Measurements from ENCODE around the gene SLC6A6. TPM values are rescaled to one million over a fixed set of nuclear protein-coding genes. Genes with fewer than 3 reads are reported as not detected.

SLC6A6 gene
- 3.8 and 4.1 TPM in 2 replicates for total RNA-seq

DNA sequence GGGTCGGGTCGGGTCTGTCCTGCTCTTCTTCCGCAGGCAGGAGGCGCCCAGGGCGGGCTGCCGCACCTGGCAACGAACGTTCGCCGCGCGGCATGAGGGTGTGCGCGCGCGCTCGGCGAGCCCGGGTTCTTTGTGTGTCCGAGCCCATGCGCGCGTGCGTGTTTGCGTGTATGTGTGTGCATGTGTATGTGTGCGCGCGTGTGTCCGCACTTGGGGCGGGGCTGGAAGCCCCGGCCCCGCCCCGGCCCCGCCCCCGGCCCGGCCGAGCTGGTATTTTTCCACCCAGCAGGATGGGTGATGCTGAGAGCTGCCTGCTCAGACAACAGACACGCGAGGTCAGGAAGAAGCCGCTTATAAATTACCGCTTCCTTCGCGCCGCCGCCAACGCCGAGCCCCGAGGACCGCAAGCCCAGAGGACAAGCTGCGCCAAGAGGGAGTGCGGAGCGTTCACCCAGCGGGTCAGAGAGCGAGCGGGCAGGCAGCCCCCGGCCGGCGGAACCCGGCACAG is at the start of gene SLC6A6:
SLC6A6 (plus strand) TSS at position 303 of the 508 bp plus-strand sequence. CDS start 41,029 bp downstream, outside the sequence.
- no peaks in the 10 kb centered on the region for H3K27me3 ChIP-seq (ENCODE audit: control insufficient read depth, insufficient read depth, low read length)
- no peaks in the 10 kb centered on the region for H3K36me3 ChIP-seq (ENCODE audit: control insufficient read depth, insufficient read depth, low read length)

DNA sequence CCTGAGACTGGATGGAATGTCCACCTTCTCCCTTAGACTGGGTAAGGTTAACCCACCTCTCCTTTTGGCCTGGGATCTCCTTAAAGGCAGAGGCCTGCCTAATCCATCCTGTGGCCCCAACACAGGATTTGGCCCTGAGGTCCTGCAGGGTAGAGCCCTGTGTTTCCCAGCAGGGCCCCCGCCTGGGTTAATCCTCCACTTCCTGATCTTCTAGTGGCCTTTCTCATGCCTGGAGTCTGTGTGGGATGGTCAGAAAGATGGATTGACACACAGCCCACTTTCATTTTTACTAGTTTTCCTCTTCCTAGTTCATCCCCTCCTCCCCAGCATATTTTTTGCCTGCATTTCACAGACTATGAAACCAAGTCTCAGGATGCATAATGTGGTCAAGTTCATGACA is 48.9 kb upstream of the SLC6A6 start:
- H3K4me3 ChIP-seq (ENCODE audit: low read depth, low read length) = no peak overlapping the region
- TF ChIP-seq, protein P1, sequence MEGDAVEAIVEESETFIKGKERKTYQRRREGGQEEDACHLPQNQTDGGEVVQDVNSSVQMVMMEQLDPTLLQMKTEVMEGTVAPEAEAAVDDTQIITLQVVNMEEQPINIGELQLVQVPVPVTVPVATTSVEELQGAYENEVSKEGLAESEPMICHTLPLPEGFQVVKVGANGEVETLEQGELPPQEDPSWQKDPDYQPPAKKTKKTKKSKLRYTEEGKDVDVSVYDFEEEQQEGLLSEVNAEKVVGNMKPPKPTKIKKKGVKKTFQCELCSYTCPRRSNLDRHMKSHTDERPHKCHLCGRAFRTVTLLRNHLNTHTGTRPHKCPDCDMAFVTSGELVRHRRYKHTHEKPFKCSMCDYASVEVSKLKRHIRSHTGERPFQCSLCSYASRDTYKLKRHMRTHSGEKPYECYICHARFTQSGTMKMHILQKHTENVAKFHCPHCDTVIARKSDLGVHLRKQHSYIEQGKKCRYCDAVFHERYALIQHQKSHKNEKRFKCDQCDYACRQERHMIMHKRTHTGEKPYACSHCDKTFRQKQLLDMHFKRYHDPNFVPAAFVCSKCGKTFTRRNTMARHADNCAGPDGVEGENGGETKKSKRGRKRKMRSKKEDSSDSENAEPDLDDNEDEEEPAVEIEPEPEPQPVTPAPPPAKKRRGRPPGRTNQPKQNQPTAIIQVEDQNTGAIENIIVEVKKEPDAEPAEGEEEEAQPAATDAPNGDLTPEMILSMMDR (IDR thresholded peaks at IDR 0.05; ENCODE audit: insufficient read depth, low read length, poor library complexity, severe bottlenecking) = no peak
- peaks cover 23% of the 10 kb centered on the region for H3K27me3 ChIP-seq (ENCODE audit: control insufficient read depth, insufficient read depth, low read length)
- DNase-seq (ENCODE audit: low read depth) = no peak
- H3K36me3 ChIP-seq (ENCODE audit: control insufficient read depth, insufficient read depth, low read length) = no peaks in the 10 kb centered on the region

More for the DNA sequence above, at the start of gene SLC6A6:
- peak; percentile 68 for DNase-seq (ENCODE audit: low read depth)
- TF ChIP-seq, protein P1 (IDR thresholded peaks at IDR 0.05; ENCODE audit: insufficient read depth, low read length, poor library complexity, severe bottlenecking) = peak; percentile 45
- H3K4me3 ChIP-seq (ENCODE audit: low read depth, low read length) = peak within 1 kb of the TSS; percentile 94

DNA sequence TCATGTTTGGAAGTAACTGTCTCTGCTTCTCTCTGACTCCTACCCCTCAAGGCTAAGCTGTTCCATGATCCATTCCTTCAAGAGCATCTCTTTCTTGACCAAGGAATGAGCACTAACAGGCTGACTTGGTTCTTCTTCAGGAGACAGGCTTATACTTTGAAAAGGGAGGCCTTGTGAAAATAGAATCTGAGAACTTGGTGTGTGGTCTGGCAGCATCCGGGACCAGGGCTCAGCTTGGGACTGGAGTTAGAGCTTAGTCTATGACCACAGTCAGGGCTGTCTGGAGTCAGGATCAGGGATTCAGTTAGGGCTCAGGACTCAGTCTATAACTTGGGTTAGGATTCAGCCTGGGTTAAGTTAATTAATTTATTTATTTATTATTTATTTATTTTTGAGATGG is 44.9 kb upstream of the SLC6A6 start:
- Histone ChIP-seq H3K27me3 (ENCODE audit: control insufficient read depth, insufficient read depth, low read length) (peaks cover 22% of the 10 kb centered on the region), H3K4me3 (ENCODE audit: low read depth, low read length) (no peak overlapping the region), H3K36me3 (ENCODE audit: control insufficient read depth, insufficient read depth, low read length) (no peaks in the 10 kb centered on the region)
- TF ChIP-seq, protein P1 (IDR thresholded peaks at IDR 0.05; ENCODE audit: insufficient read depth, low read length, poor library complexity, severe bottlenecking) = no peak
- DNase-seq (ENCODE audit: low read depth) = no peak

DNA sequence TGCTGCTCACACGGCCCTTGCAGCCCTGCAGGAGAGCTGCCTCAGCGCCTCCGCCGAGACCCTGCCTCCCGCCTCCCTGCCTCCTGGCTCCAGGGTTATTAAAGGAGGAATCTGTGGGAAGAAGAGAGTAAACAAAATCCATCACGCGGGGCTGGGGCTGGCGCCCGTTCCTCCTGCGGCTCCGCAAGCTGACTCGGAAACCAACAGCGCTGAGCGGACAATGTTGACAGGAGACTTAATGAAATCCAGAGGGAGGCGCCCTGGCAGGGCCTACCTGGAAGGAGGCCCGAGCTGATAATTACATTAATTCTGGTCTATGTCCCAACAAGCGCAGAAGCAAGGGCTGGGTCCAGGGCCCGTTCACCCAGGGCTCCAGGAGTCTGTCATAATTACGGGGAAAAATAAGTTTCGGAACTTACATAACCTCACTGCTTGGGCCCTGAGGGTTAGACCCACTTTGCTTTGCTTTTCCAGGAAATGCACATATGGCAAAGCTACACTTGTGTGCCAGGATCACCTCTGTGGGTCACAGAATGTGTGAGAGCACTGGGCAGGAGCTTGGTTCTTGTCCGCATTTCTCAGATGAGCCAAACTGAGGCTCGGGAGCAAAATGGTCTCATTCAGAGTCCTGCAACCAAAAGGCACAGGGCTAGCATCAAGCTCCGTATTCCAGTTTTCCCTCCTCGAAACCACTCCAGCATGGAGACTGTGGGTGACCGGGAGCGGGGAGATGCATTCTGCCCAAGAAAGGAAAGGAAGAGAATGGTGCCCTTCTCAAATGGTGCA is 43.8 kb upstream of the SLC6A6 start:
- no peak for DNase-seq (ENCODE audit: low read depth)
- H3K27me3 ChIP-seq (ENCODE audit: control insufficient read depth, insufficient read depth, low read length) = peaks cover 27% of the 10 kb centered on the region

DNA sequence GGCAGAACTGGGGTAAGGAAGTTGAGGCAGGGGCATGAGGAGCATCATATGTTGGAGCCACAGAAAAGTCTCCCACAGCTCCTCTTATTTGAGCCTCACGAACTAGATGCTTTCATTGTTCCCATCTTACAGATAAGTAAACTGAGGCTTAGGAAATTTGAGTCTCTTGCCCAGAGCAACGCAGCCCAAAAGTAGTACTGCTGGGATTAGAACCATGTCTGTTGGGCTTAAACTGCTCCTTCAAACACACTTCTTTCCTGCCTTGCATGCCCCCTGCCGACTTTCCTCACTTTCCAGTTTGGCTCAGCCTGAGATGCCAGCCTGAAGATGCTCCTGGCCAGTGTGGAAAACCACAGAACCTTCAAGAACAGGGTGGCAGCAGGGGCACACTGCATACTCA is 43.1 kb upstream of the SLC6A6 start:
- no peak for DNase-seq (ENCODE audit: low read depth)
- H3K4me3 ChIP-seq (ENCODE audit: low read depth, low read length) = no peak overlapping the region
- no peaks in the 10 kb centered on the region for H3K36me3 ChIP-seq (ENCODE audit: control insufficient read depth, insufficient read depth, low read length)
- H3K27me3 ChIP-seq (ENCODE audit: control insufficient read depth, insufficient read depth, low read length) = peaks cover 27% of the 10 kb centered on the region
- TF ChIP-seq, protein P1 (IDR thresholded peaks at IDR 0.05; ENCODE audit: insufficient read depth, low read length, poor library complexity, severe bottlenecking) = no peak

More for the DNA sequence above, 43.8 kb upstream of the SLC6A6 start:
- TF ChIP-seq, protein P1 (IDR thresholded peaks at IDR 0.05; ENCODE audit: insufficient read depth, low read length, poor library complexity, severe bottlenecking) = no peak
- H3K4me3 ChIP-seq (ENCODE audit: low read depth, low read length) = no peak overlapping the region
- no peaks in the 10 kb centered on the region for H3K36me3 ChIP-seq (ENCODE audit: control insufficient read depth, insufficient read depth, low read length)
